T1000 (cell line): ENCODE measurements around the gene S1PR3.
A peak's percentile ranks its signal among the peaks of the same experiment; 100 is the strongest.

ENCODE experiments used
- DNase-seq: peaks from one replicate; lab custom pipeline; 2025; ENCODE audit warnings: mixed read lengths; lab: John Stamatoyannopoulos, UW

S1PR3 gene

DNA sequence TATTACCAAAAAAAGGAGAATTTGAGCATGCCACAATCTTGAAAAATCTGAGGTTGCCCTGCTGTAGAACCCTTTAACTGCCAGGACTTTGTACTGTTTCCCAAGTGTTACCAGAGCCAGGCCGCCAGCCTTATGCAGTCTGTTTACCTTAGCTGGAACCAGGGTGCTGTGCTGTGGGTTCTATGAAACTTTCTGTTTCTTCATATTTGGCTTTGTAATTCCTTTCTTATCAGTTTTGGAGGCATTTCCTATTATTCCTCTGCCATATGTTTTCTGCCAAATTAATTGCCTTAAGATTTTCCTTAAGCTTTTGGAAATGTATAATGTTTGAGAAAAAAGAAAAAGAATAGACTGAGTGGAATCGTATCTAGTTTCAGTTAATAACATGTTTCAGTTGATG is 2.1 kb downstream of the S1PR3 start:
- no peak for DNase-seq

DNA sequence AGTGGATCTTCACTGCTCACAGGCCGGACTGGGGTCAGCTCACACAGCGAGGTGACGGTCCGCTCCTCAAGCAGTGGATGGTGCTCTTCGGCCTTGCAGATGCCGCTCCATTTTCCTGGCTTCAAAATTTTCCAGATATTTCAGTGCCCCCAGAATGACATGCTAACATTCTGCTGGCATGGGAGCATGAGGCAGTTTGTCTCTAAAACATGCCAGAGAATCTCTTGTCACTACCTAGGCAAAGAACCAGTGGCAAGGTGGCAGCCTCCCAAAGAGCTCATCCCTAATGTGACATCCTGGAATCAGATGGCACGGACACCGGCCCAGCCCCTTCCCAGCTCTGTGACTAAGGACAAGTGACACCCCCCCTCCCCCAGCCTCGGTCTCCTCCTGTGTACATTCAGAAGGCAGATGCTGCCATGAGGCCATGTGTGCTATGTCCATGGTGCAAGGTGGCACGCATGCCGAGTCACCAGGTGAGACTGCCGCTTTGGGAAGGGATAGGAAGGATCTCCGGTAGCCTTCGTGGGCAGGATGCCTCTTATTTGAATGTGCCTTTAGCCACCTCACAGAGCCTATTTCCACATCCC is 2.7 kb downstream of the S1PR3 start:
- no peak for DNase-seq

GRCh38 chr9:88994469-88995199 is 3.4 kb downstream of the S1PR3 start:
- no peak for DNase-seq

DNA sequence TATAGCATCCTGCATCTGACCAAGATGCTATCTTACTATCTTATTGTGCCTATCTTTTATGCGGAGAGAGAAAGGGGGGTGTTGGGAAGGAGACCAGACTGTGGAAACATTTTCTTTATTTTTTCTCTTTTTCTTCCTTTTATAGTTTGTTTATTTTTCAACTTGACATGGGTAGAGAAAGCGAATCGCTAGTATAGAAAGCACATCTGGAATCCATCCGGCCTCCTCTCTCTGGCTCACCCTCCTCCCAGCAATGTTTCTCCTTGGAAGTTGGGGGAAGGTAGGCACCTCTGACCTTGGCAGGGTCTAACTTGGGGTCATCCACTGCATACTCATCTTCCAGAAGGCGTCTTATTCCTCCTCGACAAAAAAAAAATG is 3.9 kb downstream of the S1PR3 start:
- DNase-seq = no peak

GRCh38 chr9:88995627-88996026 is 4.4 kb downstream of the S1PR3 start:
- no peak for DNase-seq

DNA sequence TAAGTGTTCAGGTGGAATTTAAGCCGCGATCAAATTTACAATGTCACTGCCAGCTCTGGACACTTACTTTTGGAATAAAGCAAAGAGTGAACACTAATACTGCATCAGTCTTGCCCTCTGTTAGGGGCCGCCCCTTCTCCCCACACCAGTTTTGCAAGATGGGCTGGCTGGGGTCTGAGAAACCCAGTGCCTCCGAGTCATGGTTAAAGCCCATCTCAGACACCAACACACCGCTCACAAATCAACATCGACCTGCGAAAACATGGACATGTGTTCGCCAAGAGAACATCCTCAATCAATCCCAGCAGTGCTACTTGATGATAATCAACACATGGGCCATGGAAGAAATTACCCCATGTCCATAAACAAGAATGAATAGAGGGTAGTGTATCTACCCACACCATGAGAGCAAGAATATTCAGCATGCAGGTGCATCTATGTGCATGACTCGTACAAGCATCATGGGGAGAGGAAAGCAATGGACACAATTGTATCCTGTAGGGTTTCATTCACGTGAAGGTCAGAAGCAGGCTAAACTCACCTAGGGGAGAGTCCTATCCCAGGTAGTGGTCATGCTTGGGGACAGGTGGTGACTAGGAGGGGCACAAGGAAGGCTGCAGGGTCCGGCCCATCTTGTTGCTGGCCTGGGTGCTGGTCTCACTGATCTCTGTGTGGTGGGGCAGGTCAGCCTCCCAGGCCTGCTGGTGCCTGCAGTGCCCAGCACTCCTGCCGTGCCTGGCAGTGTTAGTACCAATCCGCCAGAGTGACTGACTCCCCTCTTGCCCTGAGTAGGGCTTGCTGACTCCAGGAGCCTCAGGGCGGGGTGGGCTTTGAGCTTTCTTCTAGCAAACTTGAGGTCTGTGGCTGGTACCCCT is 5.0 kb downstream of the S1PR3 start:
- no peak for DNase-seq

- DNase-seq = no peak
Observed at GRCh38 chr9:88996921-88997235, 5.6 kb downstream of the S1PR3 start.

DNA sequence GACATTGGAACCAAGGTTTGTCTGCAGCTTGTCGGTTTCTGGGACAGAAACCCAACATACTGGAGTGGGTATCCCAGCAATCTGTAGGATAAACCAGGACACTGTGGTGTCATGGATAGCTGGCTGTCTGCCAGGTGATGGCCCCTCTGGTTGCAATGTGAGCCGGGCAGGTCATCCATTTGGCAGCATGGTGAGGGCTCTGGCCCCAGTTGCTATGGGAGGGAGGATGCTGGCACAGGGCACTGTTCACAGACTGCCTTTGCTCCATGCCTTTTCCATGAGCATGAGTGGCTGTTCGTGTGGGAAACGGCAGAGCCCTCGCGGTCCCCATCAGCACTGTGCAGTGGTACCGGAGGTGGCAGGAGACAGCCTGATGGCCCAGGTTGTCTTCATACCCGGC is 6.4 kb downstream of the S1PR3 start:
- DNase-seq = no peak

DNA sequence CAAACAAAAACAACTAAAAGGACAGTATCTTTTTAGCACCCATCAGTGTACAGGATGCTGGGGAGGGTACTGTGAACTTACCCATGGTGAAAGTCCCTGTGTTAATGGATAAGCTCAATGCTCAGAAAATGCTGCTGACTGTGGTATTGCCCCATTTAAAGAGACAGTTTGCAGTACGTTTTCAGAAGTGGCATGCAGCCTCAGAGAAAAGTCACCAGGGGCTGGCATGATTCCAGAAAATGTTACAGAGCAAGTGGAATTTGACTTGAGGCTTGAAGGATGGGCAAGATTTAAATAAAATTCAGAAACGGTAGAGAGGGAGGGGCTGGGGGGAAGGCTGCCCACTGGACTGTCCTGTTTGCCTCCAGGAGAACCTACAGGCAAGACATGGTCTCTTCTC is 7.2 kb downstream of the S1PR3 start:
- no peak for DNase-seq

DNA sequence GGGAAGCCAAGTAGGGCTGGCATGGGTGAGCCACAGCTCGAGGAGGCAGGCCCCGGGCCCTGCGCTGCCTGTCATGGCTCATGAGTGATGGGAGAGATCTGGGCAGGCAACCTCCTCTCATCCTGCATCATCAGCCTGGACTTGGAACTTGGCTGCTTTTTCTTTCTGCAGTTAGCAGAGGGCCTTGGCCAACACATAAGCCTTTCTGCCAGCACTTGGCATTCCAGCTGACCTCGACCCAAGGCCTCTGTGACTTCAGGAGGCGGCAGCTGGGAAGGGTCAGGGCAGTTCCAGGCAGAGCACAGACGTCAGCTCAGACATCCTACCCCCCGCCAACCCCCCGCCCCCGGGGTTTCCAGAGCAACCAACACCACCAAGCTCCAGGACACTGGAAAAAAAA is 7.6 kb downstream of the S1PR3 start:
- DNase-seq = no peak

DNA sequence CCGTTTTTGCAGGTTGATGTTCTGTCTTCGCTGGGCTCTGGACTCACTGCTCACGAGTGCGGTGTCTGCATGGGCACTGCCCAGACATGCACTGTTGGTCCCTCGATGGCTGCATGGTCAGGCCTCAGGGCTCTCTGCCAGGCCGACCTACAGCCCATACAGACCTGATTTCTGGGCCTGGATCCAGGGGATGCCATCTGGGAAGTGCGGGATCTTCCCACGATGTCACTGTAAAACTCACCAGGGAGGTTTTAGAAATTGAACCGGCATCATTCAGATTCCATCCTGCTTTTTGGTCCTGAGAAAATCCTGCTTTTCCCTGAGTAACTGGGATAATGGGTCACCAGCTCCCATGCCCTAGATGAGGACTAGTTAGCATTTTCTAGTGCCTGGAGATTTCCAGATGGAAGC is 9.1 kb downstream of the S1PR3 start:
- no peak for DNase-seq

GRCh38 chr9:89000973-89001916 is 10.0 kb downstream of the S1PR3 start:
- DNase-seq = peak; percentile 76

DNA sequence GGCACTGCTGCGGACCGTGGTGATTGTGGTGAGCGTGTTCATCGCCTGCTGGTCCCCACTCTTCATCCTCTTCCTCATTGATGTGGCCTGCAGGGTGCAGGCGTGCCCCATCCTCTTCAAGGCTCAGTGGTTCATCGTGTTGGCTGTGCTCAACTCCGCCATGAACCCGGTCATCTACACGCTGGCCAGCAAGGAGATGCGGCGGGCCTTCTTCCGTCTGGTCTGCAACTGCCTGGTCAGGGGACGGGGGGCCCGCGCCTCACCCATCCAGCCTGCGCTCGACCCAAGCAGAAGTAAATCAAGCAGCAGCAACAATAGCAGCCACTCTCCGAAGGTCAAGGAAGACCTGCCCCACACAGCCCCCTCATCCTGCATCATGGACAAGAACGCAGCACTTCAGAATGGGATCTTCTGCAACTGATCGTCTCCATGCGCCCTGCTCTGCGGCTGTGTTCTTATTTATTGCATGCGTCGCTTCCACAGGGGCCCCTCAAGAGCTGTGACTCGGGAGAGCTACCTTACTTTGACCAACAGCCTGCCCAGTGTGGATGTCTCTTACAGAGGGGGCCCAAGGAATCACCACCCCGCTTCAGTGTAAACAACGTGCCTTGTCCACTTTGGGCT is 10.8 kb downstream of the S1PR3 start:
- no peak for DNase-seq

GRCh38 chr9:89002987-89003386 is 11.7 kb downstream of the S1PR3 start:
- no peak for DNase-seq

GRCh38 chr9:89005323-89005722 is 14.1 kb downstream of the S1PR3 start:
- DNase-seq = no peak

- DNase-seq = no peak
Observed at GRCh38 chr9:89006267-89006666, 15.0 kb downstream of the S1PR3 start.

- DNase-seq = no peak
Observed at GRCh38 chr9:89006996-89007967, 16.0 kb downstream of the S1PR3 start.

DNA sequence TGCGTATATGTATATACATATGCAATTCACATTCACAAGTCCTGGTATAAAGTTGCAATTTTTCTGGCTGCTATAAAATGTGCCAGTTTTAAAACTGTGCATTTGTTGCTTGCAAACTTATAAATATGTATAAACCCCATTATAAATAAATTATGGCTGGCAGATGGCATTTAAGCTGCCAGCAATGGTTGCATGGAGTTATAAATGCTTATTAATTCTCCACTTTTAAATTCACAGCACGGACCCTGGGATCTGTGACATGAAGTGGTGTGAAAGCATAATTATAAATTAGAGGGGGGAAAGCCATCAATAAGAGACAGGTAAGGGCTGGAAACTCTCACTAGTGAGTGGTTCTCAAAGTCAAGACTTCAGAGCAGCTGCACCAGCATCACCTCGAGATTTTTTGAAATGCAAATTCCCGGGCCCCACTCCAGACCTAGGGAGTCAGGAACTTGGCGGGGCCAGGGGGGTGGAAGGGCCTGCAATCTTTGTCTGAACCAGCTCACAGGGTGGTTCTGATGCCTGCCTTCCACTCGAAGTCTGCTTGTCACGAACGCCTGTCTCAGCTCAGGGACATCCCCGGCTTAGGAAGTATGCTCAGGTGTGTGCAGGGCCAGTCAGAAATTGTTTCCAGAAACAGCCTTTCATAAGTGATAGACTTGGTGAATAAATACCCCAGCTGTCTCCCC is 16.9 kb downstream of the S1PR3 start:
- DNase-seq = no peak

GRCh38 chr9:89008744-89009545 is 17.7 kb downstream of the S1PR3 start:
- no peak for DNase-seq
